Neutrophil (primary cell): ENCODE measurements around the gene CECR2.
"Not testable (repeated sequence)": the region's sequence is repeated elsewhere in the genome, so short reads cannot be mapped to it uniquely, and the experiment has no call there.

Source experiments
- H3K27ac ChIP-seq: fragments of 200-600 bp; sonication (generic); 2 replicates; pipeline ENCODE4 v1.5.1; 2016; ENCODE audit warnings: mild to moderate bottlenecking, moderate library complexity
- H3K27me3 ChIP-seq: fragments of 200-600 bp; sonication (generic); 2 replicates; pipeline ENCODE4 v1.6.0; 2016; ENCODE audit warnings: mild to moderate bottlenecking
- H3K36me3 ChIP-seq: fragments of 200-600 bp; sonication (generic); 2 replicates; pipeline ENCODE4 v1.5.1; 2017
- H3K4me1 ChIP-seq, 2 experiments: fragments of 200-600 bp in 1 of 2; sonication (generic) in 1 of 2; 1 replicate in 1 of 2; 2 replicates in 1 of 2; pipeline versions ENCODE4 v1.5.1 to v1.6.1; 2013 to 2016; ENCODE audit warnings: low read depth in 1 of 2, low read length in 1 of 2, mild to moderate bottlenecking in 1 of 2, moderate library complexity in 1 of 2; ENCODE audit not compliant: control insufficient read depth in 1 of 2, insufficient read depth in 1 of 2
- H3K4me3 ChIP-seq, 2 experiments: fragments of 200-600 bp in 1 of 2; sonication (generic) in 1 of 2; 1 replicate in 1 of 2; 2 replicates in 1 of 2; pipeline ENCODE4 v1.5.1; 2013 to 2016; ENCODE audit warnings: low read depth in 1 of 2, low read length in 1 of 2, mild to moderate bottlenecking in 1 of 2, moderate library complexity in 1 of 2
- H3K9me3 ChIP-seq: fragments of 200-600 bp; sonication (generic); 2 replicates; pipeline ENCODE4 v1.5.1; 2016
- TF ChIP-seq, protein P1 (sequence below): fragments of 200-600 bp; sonication (generic); IDR thresholded peaks from 2 replicates; pipeline ENCODE4 v1.5.1; 2016; ENCODE audit warnings: antibody characterized with exemption

CECR2 gene

DNA sequence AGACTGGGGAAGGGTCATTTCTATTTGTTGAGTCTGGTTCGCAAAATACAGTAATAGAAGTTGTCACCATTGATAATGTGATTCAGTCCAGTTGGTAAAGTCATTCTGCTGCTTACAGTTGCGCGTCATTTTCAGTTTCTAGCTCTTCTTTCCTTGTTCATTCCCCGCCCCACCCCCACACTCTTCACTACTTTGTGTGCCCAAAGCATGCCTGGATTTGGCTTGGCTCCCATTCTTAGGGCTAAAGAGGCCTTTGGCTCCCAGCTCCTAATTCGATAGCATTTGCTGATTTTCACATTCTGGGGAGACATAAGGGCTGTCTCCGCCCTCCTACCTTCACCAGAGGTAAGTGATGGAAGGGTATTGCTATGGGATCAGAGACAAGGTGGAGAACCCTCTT, 43.0 kb downstream of the CECR2 start:
- Histone ChIP-seq H3K36me3 (no peaks in the 10 kb centered on the region), H3K4me3 (no peak overlapping the region), H3K27me3 (peaks cover 8% of the 10 kb centered on the region), H3K27ac (no peak overlapping the region), H3K9me3 (no peaks in the 10 kb centered on the region), H3K4me1 (no peaks in the 10 kb centered on the region)
- TF ChIP-seq, protein P1, sequence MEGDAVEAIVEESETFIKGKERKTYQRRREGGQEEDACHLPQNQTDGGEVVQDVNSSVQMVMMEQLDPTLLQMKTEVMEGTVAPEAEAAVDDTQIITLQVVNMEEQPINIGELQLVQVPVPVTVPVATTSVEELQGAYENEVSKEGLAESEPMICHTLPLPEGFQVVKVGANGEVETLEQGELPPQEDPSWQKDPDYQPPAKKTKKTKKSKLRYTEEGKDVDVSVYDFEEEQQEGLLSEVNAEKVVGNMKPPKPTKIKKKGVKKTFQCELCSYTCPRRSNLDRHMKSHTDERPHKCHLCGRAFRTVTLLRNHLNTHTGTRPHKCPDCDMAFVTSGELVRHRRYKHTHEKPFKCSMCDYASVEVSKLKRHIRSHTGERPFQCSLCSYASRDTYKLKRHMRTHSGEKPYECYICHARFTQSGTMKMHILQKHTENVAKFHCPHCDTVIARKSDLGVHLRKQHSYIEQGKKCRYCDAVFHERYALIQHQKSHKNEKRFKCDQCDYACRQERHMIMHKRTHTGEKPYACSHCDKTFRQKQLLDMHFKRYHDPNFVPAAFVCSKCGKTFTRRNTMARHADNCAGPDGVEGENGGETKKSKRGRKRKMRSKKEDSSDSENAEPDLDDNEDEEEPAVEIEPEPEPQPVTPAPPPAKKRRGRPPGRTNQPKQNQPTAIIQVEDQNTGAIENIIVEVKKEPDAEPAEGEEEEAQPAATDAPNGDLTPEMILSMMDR, result no peak

DNA sequence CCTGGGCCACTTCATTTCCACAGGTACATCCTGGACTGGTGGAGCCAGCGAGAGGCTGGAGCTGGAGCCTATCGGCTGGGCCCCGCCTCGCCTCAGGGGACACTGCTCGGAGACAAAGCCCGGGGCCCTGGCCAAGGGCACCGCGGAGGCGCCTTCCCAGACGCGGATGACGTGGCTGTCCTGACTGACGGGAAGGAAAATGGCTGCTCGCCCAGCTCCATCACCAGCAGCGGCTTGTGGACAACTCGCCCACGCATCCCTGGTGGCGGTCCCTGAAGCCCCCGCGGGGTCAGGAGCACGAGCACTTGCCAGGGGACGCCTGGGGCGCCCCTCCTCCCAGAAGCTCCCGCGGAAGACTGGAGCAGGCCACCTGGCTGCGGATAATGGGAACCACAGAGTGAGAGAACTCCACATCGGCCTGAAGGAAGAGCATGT, 49.6 kb downstream of the CECR2 start:
- no peaks in the 10 kb centered on the region for H3K9me3 ChIP-seq
- no peak overlapping the region for H3K27ac ChIP-seq
- H3K4me1 ChIP-seq, result no peaks in the 10 kb centered on the region
- H3K36me3 ChIP-seq, result no peaks in the 10 kb centered on the region
- peaks cover under 1% of the 10 kb centered on the region for H3K27me3 ChIP-seq
- TF ChIP-seq, protein P1, result no peak
- no peak overlapping the region for H3K4me3 ChIP-seq

DNA sequence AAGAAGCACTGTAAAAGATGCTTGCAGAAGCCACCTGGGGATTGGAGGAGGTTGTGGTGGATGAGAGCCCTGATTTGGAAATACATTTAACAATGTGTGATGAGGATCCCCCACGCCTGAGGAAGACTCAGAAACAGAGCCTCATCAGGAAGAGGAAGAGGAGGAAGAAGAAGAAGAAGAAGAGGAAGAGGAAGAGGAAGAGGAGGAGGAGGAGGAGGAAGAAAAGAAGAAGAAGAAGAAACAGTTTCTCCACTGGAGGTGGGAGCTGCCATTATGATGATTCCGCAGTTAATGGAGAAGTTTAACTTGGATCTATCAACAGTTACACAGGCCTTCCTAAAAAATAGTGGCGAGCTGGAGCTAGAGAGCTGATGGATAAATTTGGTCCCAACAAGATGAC, 50.1 kb downstream of the CECR2 start:
- H3K36me3 ChIP-seq, result no peaks in the 10 kb centered on the region
- peaks cover 5% of the 10 kb centered on the region for H3K27me3 ChIP-seq
- no peak overlapping the region for H3K27ac ChIP-seq
- TF ChIP-seq, protein P1, result no peak
- H3K4me3 ChIP-seq, result no peak overlapping the region
- H3K4me1 ChIP-seq, result no peaks in the 10 kb centered on the region
- H3K9me3 ChIP-seq, result no peaks in the 10 kb centered on the region

DNA sequence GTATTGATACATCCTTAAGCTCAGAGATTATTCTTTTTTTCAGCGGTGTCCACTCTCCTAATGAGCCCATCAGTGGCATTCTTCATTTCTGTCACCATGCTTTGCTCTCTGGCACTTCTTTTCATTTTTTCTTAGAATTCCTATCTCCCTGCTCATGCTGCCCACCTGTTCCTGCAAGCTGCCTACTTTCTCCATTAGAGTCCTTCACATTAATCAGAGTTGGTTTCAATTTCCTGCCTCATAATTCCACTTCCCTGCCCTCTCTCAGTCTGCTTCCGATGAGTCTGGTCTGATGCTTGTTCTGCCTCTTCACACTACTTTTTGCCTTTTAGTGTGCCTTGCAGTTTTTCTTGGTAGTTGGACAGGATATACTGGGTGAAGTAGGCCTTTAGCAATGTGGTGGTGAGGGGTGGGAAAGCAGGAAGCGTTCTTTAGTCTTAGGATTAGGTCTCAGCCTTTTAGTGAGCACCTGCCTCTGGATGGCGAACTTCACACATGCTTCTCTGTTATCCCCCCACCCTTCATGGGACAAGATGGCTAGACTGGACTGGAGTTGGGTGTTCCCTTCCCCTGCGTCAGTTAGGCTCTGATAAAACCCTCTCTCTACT, 53.6 kb downstream of the CECR2 start:
- no peaks in the 10 kb centered on the region for H3K9me3 ChIP-seq
- no peak overlapping the region for H3K27ac ChIP-seq
- no peak overlapping the region for H3K4me3 ChIP-seq
- H3K27me3 ChIP-seq, result peaks cover 7% of the 10 kb centered on the region
- H3K36me3 ChIP-seq, result no peaks in the 10 kb centered on the region
- TF ChIP-seq, protein P1, result no peak
- H3K4me1 ChIP-seq, result no peaks in the 10 kb centered on the region

DNA sequence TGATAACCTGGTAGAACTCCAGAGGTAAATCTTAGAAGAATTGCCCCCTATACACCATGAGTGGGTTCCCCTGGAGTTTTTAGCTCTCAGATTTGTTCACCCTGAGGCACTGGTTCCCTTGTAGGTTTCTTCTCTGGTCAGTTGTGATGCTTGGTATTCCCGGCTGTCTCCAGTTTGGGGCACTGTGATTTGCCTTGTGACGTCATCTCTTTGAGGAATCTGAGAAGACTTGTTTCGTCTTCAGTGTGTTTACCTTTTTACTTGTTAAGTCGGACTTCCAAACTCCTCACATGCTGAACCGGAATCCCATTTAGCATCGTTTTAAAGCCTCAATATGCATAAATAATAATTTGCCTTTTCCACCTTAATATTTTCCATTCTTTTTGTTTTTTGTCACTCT, 54.4 kb downstream of the CECR2 start:
- Histone ChIP-seq H3K4me1 (no peaks in the 10 kb centered on the region), H3K9me3 (no peaks in the 10 kb centered on the region), H3K27me3 (peaks cover 7% of the 10 kb centered on the region), H3K36me3 (no peaks in the 10 kb centered on the region), H3K27ac (no peak overlapping the region), H3K4me3 (no peak overlapping the region)
- TF ChIP-seq, protein P1, result no peak

DNA sequence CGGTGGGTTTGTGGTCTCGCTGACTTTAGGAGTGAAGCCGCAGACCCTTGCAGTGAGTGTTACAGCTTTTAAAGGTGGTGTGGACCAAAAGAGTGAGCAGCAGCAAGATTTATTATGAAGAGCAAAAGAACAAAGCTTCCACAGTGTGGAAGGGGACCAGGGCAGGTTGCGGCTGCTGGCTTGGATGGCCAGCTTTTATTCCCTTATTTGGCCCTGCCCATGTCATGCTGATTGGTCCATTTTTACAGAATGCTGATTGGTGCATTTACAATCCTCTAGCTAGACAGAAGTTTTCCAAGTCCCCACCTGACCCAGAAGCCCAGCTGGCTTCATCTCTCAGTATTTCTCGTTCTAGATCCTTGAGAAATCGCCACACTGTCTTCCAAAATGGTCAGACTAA, 58.3 kb downstream of the CECR2 start:
- H3K4me3 ChIP-seq, H3K27ac ChIP-seq, H3K9me3 ChIP-seq, H3K36me3 ChIP-seq, H3K4me1 ChIP-seq: not testable (repeated sequence)
- peaks cover 15% of the 10 kb centered on the region for H3K27me3 ChIP-seq
